Fibroblast of villous mesenchyme (primary cell): ENCODE measurements around the gene LRP1B. TPM values are rescaled to one million over a fixed set of nuclear protein-coding genes. Genes with fewer than 3 reads are reported as not detected.
"Not testable (repeated sequence)": the region's sequence is repeated elsewhere in the genome, so short reads cannot be mapped to it uniquely, and the experiment has no call there.

Source experiments
- DNase-seq: peaks from one replicate; pipeline ENCODE4 v3.0.0-alpha.2; 2010; ENCODE audit warnings: low read depth
- H3K4me3 ChIP-seq: 2 replicates; pipeline ENCODE4 v1.5.1; 2011; ENCODE audit warnings: low read depth, mild to moderate bottlenecking, low read length
- total RNA-seq: library from RNA; depleted of rRNA; stranded (reverse); fragments of >200 nt; gene quantifications from 2 replicates; pipeline ENCODE4 v1.2.3, GENCODE V29; 2012
- TF ChIP-seq, protein P1 (sequence below): IDR thresholded peaks from 2 replicates; pipeline ENCODE4 v1.5.1; 2012; ENCODE audit warnings: low read depth, mild to moderate bottlenecking, low read length; ENCODE audit not compliant: insufficient read depth

Gene LRP1B
- total RNA-seq, 1 donor = 2.2 TPM

DNA sequence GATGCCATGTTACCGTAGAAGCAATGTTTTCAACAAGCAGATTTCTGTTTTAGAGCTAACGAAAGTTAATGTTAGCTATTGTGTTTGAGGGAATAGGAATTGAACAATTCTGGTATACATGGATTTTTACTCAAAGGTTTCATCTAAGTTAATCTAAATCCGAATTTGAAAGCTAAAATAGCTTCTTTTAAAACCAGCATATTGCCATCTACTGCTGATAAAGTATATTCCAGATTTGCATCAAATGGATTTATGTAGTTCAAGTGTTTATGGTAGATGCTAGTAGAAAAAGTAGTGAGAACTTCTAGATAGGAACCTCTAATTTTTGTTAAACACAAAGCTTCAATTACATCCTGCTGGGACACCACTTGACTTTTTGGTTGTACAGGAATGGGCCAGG, 1781.1 kb downstream of the LRP1B start:
- no peak overlapping the region for H3K4me3 ChIP-seq
- TF ChIP-seq, protein P1, sequence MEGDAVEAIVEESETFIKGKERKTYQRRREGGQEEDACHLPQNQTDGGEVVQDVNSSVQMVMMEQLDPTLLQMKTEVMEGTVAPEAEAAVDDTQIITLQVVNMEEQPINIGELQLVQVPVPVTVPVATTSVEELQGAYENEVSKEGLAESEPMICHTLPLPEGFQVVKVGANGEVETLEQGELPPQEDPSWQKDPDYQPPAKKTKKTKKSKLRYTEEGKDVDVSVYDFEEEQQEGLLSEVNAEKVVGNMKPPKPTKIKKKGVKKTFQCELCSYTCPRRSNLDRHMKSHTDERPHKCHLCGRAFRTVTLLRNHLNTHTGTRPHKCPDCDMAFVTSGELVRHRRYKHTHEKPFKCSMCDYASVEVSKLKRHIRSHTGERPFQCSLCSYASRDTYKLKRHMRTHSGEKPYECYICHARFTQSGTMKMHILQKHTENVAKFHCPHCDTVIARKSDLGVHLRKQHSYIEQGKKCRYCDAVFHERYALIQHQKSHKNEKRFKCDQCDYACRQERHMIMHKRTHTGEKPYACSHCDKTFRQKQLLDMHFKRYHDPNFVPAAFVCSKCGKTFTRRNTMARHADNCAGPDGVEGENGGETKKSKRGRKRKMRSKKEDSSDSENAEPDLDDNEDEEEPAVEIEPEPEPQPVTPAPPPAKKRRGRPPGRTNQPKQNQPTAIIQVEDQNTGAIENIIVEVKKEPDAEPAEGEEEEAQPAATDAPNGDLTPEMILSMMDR = no peak
- no peak for DNase-seq

DNA sequence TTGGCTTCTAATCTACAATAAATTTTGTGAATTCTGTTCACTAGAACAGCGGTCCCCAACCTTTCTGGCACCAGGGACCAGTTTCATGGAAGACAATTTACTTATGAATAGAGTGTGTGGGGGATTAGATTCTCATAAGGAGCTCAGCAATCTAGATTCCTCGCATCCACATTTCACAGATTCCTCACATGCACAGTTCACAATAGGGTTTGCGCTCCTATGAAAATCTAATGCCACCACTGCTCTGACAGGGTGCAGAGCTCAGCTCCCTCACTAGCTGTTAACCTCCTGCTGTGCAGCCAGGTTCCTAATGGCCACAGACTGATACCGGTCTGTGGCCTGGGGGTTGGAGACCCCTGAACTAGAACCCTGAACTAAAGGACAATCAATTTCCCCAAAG, 1782.0 kb downstream of the LRP1B start:
- no peak overlapping the region for H3K4me3 ChIP-seq
- TF ChIP-seq, protein P1 = no peak
- DNase-seq = no peak

DNA sequence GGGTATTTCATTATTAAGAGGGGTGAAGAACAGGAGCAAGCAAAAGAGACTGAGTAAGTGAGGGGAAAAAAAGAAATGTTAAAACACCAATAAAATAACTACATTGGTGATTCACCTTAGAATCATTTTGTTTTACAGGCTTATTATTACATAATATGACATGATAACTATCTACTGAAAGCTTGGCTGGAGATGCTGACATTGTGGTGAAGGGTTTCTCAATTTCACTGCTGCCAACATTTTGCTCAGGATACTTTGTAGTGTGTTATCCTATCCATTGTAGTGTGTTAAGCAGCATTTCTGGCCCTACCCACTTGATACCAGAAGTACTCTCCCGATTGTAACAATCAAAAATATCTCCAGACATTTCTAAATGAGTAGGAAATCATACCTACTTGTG, 1786.0 kb downstream of the LRP1B start:
- peak; percentile 6 for DNase-seq
- TF ChIP-seq, protein P1 = no peak
- no peak overlapping the region for H3K4me3 ChIP-seq

DNA sequence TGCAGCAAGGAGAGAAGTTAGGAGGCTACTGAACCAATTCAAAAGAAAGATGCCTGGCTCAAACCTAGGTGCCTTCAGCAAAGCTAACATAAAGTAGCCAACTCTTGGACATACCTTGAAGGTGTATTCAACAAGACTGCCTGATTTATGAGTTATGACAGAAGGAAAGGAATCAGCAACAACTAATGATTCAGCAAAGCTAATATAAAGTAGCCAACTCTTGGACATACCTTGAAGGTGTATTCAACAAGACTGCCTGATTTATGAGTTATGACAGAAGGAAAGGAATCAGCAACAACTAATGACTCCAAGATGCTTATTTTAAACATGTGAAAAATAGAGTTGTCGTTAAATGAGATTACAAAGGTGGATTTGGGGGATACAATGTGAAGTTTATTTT, 1786.5 kb downstream of the LRP1B start:
- H3K4me3 ChIP-seq, DNase-seq: not testable (repeated sequence)

DNA sequence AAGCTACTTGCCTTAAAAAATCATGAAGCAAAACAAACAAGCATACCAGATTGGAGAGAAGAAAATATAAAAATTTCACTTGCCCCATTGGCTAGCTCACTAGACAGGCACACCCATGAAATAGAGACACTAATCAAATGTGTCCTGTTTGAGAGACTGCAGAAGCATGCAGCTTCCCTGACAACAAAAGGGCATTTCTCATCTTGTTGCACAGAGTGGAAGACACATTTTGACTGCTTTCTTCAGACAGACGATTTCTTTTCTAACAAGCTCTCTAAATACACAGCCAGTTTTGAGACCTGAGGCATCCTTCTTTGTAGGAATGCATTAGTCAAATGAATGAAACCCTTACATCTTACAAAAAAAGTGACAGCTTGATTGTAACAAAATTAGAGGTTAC, 1792.0 kb downstream of the LRP1B start:
- H3K4me3 ChIP-seq = no peak overlapping the region
- TF ChIP-seq, protein P1 = no peak
- no peak for DNase-seq

DNA sequence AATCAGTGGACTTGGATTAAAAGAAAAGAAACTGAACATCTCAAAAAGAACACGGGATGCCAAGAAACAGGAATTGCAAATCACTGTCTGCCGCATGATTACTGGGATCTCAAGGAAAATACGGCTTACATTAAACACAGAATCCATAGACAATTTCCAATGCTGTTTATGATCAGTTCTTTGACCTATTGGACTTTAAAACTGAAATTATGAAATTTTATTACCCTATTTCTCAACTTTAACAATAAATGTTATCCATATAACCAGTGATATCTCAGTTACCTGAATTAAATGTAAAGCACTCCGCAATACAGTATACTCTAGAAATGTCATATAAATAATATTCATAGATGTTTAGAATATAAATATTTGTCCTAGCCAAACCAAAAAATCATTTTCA, 1793.8 kb downstream of the LRP1B start:
- DNase-seq = no peak
- TF ChIP-seq, protein P1 = no peak
- H3K4me3 ChIP-seq = no peak overlapping the region

DNA sequence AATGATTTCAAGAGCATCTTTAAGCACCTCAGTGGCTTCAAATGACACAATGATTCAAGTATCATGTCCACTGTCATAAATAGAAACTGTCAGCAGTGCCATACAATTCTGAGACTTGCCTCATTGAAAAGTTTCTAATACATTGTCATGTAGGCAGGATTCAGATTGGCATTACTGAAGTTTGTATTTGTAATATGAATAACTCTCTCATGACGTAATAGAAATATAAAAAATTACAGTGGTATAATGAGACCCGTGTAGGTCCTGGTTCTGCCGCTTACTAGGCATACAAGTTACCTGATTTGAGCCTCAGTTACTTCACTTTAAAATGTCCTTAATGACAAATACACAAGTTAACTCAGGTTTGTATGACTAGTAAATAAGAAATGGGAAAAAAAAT, 1814.5 kb downstream of the LRP1B start:
- DNase-seq = no peak
- TF ChIP-seq, protein P1 = no peak
- no peak overlapping the region for H3K4me3 ChIP-seq
